IMR-90 (cell line): Measurements from ENCODE around the gene SLF2.

Source experiments
- RFX5 ChIP-seq: IDR thresholded peaks from 2 replicates; pipeline ENCODE4 v1.8.0; 2012; ENCODE audit warnings: low read depth, mild to moderate bottlenecking, low read length, moderate library complexity
- USF2 ChIP-seq: fragments of 150-350 bp; IDR thresholded peaks from 2 replicates; pipeline ENCODE4 v1.6.1; 2017; ENCODE audit warnings: mild to moderate bottlenecking, antibody characterized with exemption, low read length, low read depth
- TF ChIP-seq, protein P1 (sequence below): conservative IDR thresholded peaks from 2 replicates; pipeline ENCODE4 v1.5.1; 2012; ENCODE audit warnings: mild to moderate bottlenecking, low read depth, low read length, improper control_type of control experiment

- TF ChIP-seq, protein P1, sequence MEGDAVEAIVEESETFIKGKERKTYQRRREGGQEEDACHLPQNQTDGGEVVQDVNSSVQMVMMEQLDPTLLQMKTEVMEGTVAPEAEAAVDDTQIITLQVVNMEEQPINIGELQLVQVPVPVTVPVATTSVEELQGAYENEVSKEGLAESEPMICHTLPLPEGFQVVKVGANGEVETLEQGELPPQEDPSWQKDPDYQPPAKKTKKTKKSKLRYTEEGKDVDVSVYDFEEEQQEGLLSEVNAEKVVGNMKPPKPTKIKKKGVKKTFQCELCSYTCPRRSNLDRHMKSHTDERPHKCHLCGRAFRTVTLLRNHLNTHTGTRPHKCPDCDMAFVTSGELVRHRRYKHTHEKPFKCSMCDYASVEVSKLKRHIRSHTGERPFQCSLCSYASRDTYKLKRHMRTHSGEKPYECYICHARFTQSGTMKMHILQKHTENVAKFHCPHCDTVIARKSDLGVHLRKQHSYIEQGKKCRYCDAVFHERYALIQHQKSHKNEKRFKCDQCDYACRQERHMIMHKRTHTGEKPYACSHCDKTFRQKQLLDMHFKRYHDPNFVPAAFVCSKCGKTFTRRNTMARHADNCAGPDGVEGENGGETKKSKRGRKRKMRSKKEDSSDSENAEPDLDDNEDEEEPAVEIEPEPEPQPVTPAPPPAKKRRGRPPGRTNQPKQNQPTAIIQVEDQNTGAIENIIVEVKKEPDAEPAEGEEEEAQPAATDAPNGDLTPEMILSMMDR, result no peak
- TF ChIP-seq RFX5, result no peak
- TF ChIP-seq USF2, result no peak
These were observed 49.3 kb upstream of the SLF2 start for GRCh38 chr10:100863433-100863832.
